Stimulated activated CD4-positive, alpha-beta T cell treated with anti-CD3 and anti-CD28 coated beads, Interleukin-4, amount 100 ng/mL, for 24 hours (primary cell): ENCODE results near the gene C10orf120.

Source experiments
- DNase-seq: peaks from one replicate; pipeline ENCODE4 v3.0.0-alpha.2; 2020

Gene C10orf120

GRCh38 chr10:122658356-122659049, 41.1 kb downstream of the C10orf120 start:
- no peak for DNase-seq

DNA sequence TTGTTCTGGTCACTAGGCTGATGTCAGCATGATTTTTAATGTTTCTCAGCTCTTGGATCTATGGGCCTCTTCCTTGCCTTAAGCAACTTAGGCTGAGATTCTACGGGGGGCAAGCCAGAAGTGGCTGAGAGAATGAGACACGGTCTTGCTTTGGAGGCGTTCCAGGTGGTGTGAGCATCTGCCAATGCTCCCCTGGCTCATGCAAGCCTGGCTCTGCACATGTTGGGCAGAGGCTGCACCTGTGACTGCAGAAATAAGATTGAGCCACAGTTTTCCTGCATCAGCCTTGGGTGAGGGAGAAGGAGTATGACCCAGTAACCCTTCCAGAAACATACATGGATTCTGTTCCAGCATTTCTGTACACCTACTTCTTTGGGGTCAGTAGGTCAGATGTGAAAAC, 41.9 kb downstream of the C10orf120 start:
- DNase-seq = no peak

GRCh38 chr10:122657255-122657654, 42.4 kb downstream of the C10orf120 start:
- DNase-seq = no peak

DNA sequence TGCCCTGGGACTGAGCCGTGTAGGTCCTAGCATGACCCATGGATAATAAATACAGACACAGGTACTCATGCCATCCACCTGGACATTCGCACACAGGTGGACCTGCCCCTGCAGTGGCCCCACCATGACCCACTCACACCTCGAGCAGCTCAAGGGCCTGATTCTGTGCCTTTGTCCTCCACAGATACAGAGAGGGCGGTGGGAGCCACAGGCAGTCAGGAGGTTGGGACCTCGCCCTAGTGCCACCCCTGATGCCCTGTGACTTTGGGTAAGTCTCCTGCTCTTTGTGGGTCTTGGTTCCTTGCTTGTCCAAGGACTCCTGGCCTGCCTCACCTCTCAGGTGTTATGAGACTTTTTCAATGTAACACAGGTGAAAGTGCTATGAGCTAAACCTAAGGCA, 42.9 kb downstream of the C10orf120 start:
- DNase-seq = no peak

GRCh38 chr10:122656308-122656705, 43.3 kb downstream of the C10orf120 start:
- DNase-seq = no peak

GRCh38 chr10:122655524-122656307, 43.9 kb downstream of the C10orf120 start:
- no peak for DNase-seq

GRCh38 chr10:122650331-122650730, 49.3 kb downstream of the C10orf120 start:
- DNase-seq = no peak

DNA sequence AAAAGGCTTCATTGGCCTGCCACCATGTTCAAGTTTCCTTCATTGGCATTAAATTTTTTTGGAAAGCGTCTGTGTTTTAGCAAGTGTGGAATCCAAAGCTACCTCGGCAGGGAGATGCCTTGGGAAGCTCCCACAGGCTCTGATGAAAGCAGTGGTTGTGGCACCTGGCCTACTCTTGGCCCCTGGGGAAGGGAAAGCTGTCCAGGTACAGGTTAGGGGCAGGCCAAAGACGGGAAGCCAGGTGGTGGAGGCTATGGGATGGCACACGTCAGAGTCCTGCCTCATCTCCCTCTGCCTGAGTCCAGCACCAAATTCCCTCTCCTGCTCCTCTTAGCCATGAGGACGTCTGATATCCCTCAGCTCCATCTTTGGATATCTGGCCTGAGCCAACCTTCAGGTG, 49.7 kb downstream of the C10orf120 start:
- DNase-seq = no peak

- DNase-seq = peak; percentile 9
Observed at GRCh38 chr10:122648599-122649428, 50.8 kb downstream of the C10orf120 start.
